HepG2 (cell line): ENCODE results near the gene GRAP. TPM values are rescaled to one million over a fixed set of nuclear protein-coding genes. Genes with fewer than 3 reads are reported as not detected.

Source experiments
- ATAC-seq: fragments of 200-7000 bp; cut with Tn5 transposase; 3 replicates; pipeline ENCODE4 v1.9.1; 2020; ENCODE audit warnings: mild to moderate bottlenecking, moderate library complexity
- BruUV-seq: library from RNA; stranded (reverse); fragments of 400-500 nt; replicated peaks from 2 replicates; lab custom pipeline; 2021; lab: Mats Ljungman, UMichigan
- CTCF ChIA-PET: fragments of 300-600 bp; formaldehyde crosslinking; extraction: SDS; loops from one replicate; lab custom pipeline; 2021; ENCODE audit warnings: low total read pairs, inconsistent platforms, low intra/inter-chr PET ratio; lab: Yijun Ruan, JAX
- POLR2A ChIA-PET: fragments of 350-600 bp; sonication (Branson Sonifier 250); formaldehyde crosslinking; loops from one replicate; lab custom pipeline; 2020; ENCODE audit warnings: antibody characterized with exemption, inconsistent platforms; lab: Yijun Ruan, JAX
- DNase-seq: peaks from one replicate; pipeline ENCODE4 v3.0.0-alpha.2; 2015; ENCODE audit warnings: low spot score
- FAIRE-seq: peaks from 3 replicates; lab custom pipeline; 2011; peaks lifted over from hg19 to GRCh38; lab: Jason Lieb, UNC
- H2AFZ ChIP-seq: one replicate; pipeline ENCODE4 v1.6.1; 2011; ENCODE audit warnings: low read length, inconsistent platforms
- H3K27ac ChIP-seq: fragments of 300-600 bp; 3 replicates; pipeline ENCODE4 v1.8.0; 2011; ENCODE audit warnings: mixed run types, mild to moderate bottlenecking, mixed read lengths, low read length, inconsistent platforms; ENCODE audit not compliant: insufficient read depth; ENCODE audit errors: extremely low read length
- H3K27me3 ChIP-seq, 2 experiments: fragments of 200-600 bp in 1 of 2; 2 replicates in 1 of 2; 3 replicates in 1 of 2; pipeline versions ENCODE4 v1.6.0 to v1.8.0; 2011; ENCODE audit warnings: low read length in 2 of 2, mild to moderate bottlenecking in 2 of 2, moderate library complexity in 2 of 2, inconsistent platforms in 1 of 2; ENCODE audit not compliant: insufficient read depth in 2 of 2, control insufficient read depth in 1 of 2
- H3K36me3 ChIP-seq, 2 experiments: fragments of 200-600 bp in 1 of 2; replicated peaks in 1 of 2; 2 replicates in 1 of 2; 3 replicates in 1 of 2; pipeline versions ENCODE4 v1.5.1 to v1.8.0; 2011; ENCODE audit warnings: low read length in 2 of 2, inconsistent platforms in 1 of 2; ENCODE audit not compliant: insufficient read depth in 2 of 2, control insufficient read depth in 1 of 2
- H3K4me1 ChIP-seq: 2 replicates; pipeline ENCODE4 v1.5.1; 2012; ENCODE audit warnings: low read length, inconsistent platforms; ENCODE audit not compliant: insufficient read depth
- H3K4me2 ChIP-seq: 2 replicates; pipeline ENCODE4 v1.6.0; 2011; ENCODE audit warnings: low read depth, low read length, inconsistent platforms
- H3K4me3 ChIP-seq, 3 experiments: fragments of 200-600 bp in 1 of 3; sonication (generic), shearing (Covaris generic) in 1 of 3; replicated peaks in 1 of 3; 2 replicates each; pipeline ENCODE4 v1.5.1; 2011 to 2016; ENCODE audit warnings: low read length in 3 of 3, inconsistent platforms in 2 of 3, low read depth in 2 of 3, mild to moderate bottlenecking in 2 of 3, control low read depth in 1 of 3, mixed read lengths in 1 of 3; ENCODE audit not compliant: insufficient read depth in 1 of 3
- H3K79me2 ChIP-seq: one replicate; pipeline ENCODE4 v1.6.1; 2011; ENCODE audit warnings: low read length, inconsistent platforms; ENCODE audit not compliant: insufficient read depth
- H3K9ac ChIP-seq: 2 replicates; pipeline ENCODE4 v1.6.0; 2011; ENCODE audit warnings: mild to moderate bottlenecking, low read depth, low read length, inconsistent platforms; ENCODE audit not compliant: insufficient read depth
- H3K9me3 ChIP-seq: 2 replicates; pipeline ENCODE4 v1.5.1; 2012; ENCODE audit warnings: mild to moderate bottlenecking, low read length
- H4K20me1 ChIP-seq: 2 replicates; pipeline ENCODE4 v1.6.0; 2011; ENCODE audit warnings: inconsistent platforms, mild to moderate bottlenecking, low read length, moderate library complexity; ENCODE audit not compliant: insufficient read depth
- ETV6 ChIP-seq: sonication (generic); formaldehyde crosslinking; conservative IDR thresholded peaks from 2 replicates; pipeline ENCODE4 v1.4.0; 2020; ENCODE audit warnings: missing genetic modification reagents
- MTF2 ChIP-seq: sonication (generic); formaldehyde crosslinking; IDR thresholded peaks from 2 replicates; pipeline ENCODE4 v1.5.0; 2020; ENCODE audit warnings: missing genetic modification reagents, borderline replicate concordance
- RXRB ChIP-seq: IDR thresholded peaks from 2 replicates; pipeline ENCODE4 v1.6.1; 2016; ENCODE audit warnings: borderline replicate concordance, missing genetic modification reagents, missing compliant biosample characterization
- ZNF276 ChIP-seq: sonication (generic); formaldehyde crosslinking; IDR thresholded peaks from 2 replicates; pipeline ENCODE4 v1.4.0; 2020; ENCODE audit warnings: mild to moderate bottlenecking, low read depth, missing genetic modification reagents
- ZNF329 ChIP-seq: sonication (generic); formaldehyde crosslinking; IDR thresholded peaks from 2 replicates; pipeline ENCODE4 v1.9.0; 2021; ENCODE audit warnings: low read depth, mild to moderate bottlenecking, missing genetic modification reagents
- ZNF768 ChIP-seq: sonication (generic); formaldehyde crosslinking; IDR thresholded peaks from 2 replicates; pipeline ENCODE4 v1.4.0; 2020; ENCODE audit warnings: missing genetic modification reagents
- WGBS: methylation state at CpG from one replicate; pipeline ENCODE4 v1.1.6; 2017; ENCODE audit warnings: low lambda C conversion rate; 5-methylcytosine and 5-hydroxymethylcytosine counted together
- in situ Hi-C: cut with HindIII; loops from 2 replicates; pipeline ENCODE4 v1.10.0; 2017; ENCODE audit warnings: low pct_unique_long_range_greater_than_20kb; ENCODE audit not compliant: extremely low pct_ligation_motif_present
- intact Hi-C: fragments of 100-400 bp; cut with micrococcal nuclease; formaldehyde crosslinking; loops from one replicate; pipeline ENCODE4 v1.10.0; 2022; ENCODE audit not compliant: unreplicated experiment
- polyA plus RNA-seq, 8 experiments: library from polyadenylated mRNA; depleted of rRNA in 3 of 8; stranded (reverse) in 7 of 8; unstranded in 1 of 8; fragments of >200 nt; fragmentation: Illumina TruSeq in 4 of 8; extraction: Trizol in 4 of 8; gene quantifications; 2 replicates each; pipeline versions ENCODE4 v1.2.1 to v1.2.3, GENCODE V29; 2011 to 2016; ENCODE audit warnings: low read depth in 4 of 8, missing spikeins in 1 of 8, mixed read lengths in 1 of 8; ENCODE audit not compliant: insufficient read depth in 1 of 8
- total RNA-seq, 5 experiments: library from RNA; depleted of rRNA; stranded (reverse); fragments of >200 nt; fragmentation: Illumina TruSeq; extraction: Trizol; gene quantifications; 2 replicates each; pipeline ENCODE4 v1.2.3, GENCODE V29; 2016; ENCODE audit warnings: low read depth in 1 of 5
- TF ChIP-seq, protein P1 (sequence below): sonication (generic); formaldehyde crosslinking; IDR thresholded peaks from 2 replicates; pipeline ENCODE4 v1.5.1; 2020; ENCODE audit warnings: missing genetic modification reagents, mild to moderate bottlenecking, borderline replicate concordance
- TF ChIP-seq, protein P2 (sequence below): sonication (generic); formaldehyde crosslinking; IDR thresholded peaks from 2 replicates; pipeline ENCODE4 v1.8.1; 2023; ENCODE audit warnings: mild to moderate bottlenecking, missing genetic modification reagents

Gene GRAP
- total and polyA plus RNA-seq, 2 of the 13 experiments (the other 11 are each of a cell fraction or from before 2014, with no cell fraction given), result 0.77 to 1.7 TPM

- ChIA-PET POLR2A (no interaction called here), CTCF (no interaction called here)
- DNase-seq, result no peak
- WGBS, result 94% methylated on average over 16 of the region's 16 CpGs
- no peak overlapping the region for H3K27ac ChIP-seq
- H3K4me3 ChIP-seq, result no peak overlapping the region
- TF ChIP-seq, protein P1, sequence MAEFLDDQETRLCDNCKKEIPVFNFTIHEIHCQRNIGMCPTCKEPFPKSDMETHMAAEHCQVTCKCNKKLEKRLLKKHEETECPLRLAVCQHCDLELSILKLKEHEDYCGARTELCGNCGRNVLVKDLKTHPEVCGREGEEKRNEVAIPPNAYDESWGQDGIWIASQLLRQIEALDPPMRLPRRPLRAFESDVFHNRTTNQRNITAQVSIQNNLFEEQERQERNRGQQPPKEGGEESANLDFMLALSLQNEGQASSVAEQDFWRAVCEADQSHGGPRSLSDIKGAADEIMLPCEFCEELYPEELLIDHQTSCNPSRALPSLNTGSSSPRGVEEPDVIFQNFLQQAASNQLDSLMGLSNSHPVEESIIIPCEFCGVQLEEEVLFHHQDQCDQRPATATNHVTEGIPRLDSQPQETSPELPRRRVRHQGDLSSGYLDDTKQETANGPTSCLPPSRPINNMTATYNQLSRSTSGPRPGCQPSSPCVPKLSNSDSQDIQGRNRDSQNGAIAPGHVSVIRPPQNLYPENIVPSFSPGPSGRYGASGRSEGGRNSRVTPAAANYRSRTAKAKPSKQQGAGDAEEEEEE (CRISPR knock-in tag), result no peak
- TF ChIP-seq ZNF329 (CRISPR knock-in tag) (no peak), ZNF276 (no peak), MTF2 (CRISPR knock-in tag) (no peak), ZNF768 (CRISPR knock-in tag) (no peak), RXRB (CRISPR knock-in tag) (no peak), ETV6 (CRISPR knock-in tag) (no peak)
- TF ChIP-seq, protein P2, sequence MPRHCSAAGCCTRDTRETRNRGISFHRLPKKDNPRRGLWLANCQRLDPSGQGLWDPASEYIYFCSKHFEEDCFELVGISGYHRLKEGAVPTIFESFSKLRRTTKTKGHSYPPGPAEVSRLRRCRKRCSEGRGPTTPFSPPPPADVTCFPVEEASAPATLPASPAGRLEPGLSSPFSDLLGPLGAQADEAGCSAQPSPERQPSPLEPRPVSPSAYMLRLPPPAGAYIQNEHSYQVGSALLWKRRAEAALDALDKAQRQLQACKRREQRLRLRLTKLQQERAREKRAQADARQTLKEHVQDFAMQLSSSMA (CRISPR knock-in tag), result no peak
- no peak overlapping the region for H2AFZ ChIP-seq
- no peaks in the 10 kb centered on the region for H3K9me3 ChIP-seq
- H4K20me1 ChIP-seq, result peaks cover 3% of the 10 kb centered on the region; the same call in 1 of the 2 replicates
- H3K27me3 ChIP-seq, result no peaks in the 10 kb centered on the region
- no peak overlapping the region for H3K4me2 ChIP-seq
- in situ Hi-C loops (no loop called here), intact Hi-C loops (no loop called here)
- H3K4me1 ChIP-seq, result peaks cover 24% of the 10 kb centered on the region
- no TSS peak for BruUV-seq
- H3K79me2 ChIP-seq, result peaks cover 57% of the 10 kb centered on the region
- peaks cover 7 to 64% of the 10 kb centered on the region in 2 experiments; a peak in 4 of 5 replicates for H3K36me3 ChIP-seq
- FAIRE-seq, result no peak
- no peak for ATAC-seq
- no peak overlapping the region for H3K9ac ChIP-seq
Measured at GRCh38 chr17:18993905-18994526, 52.7 kb downstream of the GRAP start.
